ENCODE data around the gene ABI3BP.

ABI3BP gene

GRCh38 chr3:100966049-100966491 is 27.2 kb downstream of the ABI3BP start:
- no peaks in the 10 kb centered on the region for H3K36me3 ChIP-seq
- no peak overlapping the region for H3K27ac ChIP-seq
- DNase-seq = no peak
- no peak overlapping the region for H3K4me3 ChIP-seq
- no peaks in the 10 kb centered on the region for H3K27me3 ChIP-seq
- no peak for TF ChIP-seq CTCF (IDR thresholded peaks at IDR 0.05)
- intact Hi-C loops (cut with DNase I; ENCODE audit: low total_unique reads) = no loop called here
- peaks cover 0 to 2% (median 0%) of the 10 kb centered on the region in 3 donors for H3K9me3 ChIP-seq
- H3K4me1 ChIP-seq = peaks cover 0 to 7% (median 0%) of the 10 kb centered on the region in 4 donors

GRCh38 chr3:100963041-100963440 is 30.2 kb downstream of the ABI3BP start:
- intact Hi-C loops (cut with DNase I; ENCODE audit: low total_unique reads) = no loop called here
- Histone ChIP-seq H3K27me3 (no peaks in the 10 kb centered on the region), H3K27ac (no peak overlapping the region), H3K4me1 (no peaks in the 10 kb centered on the region), H3K36me3 (peaks cover 0 to 5% (median 0%) of the 10 kb centered on the region in 3 donors), H3K9me3 (peaks cover 0 to 15% (median 13%) of the 10 kb centered on the region in 3 donors), H3K4me3 (no peak overlapping the region)
- no peak for DNase-seq
- no peak for TF ChIP-seq CTCF (IDR thresholded peaks at IDR 0.05)

GRCh38 chr3:100957261-100957986 is 35.8 kb downstream of the ABI3BP start:
- peaks cover 0 to 32% (median 5%) of the 10 kb centered on the region in 4 donors for H3K4me1 ChIP-seq
- TF ChIP-seq CTCF (IDR thresholded peaks at IDR 0.05) = no peak
- H3K27ac ChIP-seq = peak overlapping the region; percentile 61 to 68
- no peaks in the 10 kb centered on the region for H3K27me3 ChIP-seq
- peaks cover 0 to 15% (median 13%) of the 10 kb centered on the region in 3 donors for H3K9me3 ChIP-seq
- H3K36me3 ChIP-seq = peaks cover 0 to 5% (median 0%) of the 10 kb centered on the region in 3 donors
- intact Hi-C loops (cut with DNase I; ENCODE audit: low total_unique reads) = no loop called here
- H3K4me3 ChIP-seq = no peak overlapping the region
- DNase-seq = no peak

GRCh38 chr3:100956276-100956675 is 36.9 kb downstream of the ABI3BP start:
- Histone ChIP-seq H3K27ac (peak overlapping the region; percentile 61 to 68), H3K36me3 (peaks cover 0 to 5% (median 0%) of the 10 kb centered on the region in 3 donors), H3K4me3 (no peak overlapping the region), H3K27me3 (no peaks in the 10 kb centered on the region), H3K4me1 (peaks cover 0 to 32% (median 5%) of the 10 kb centered on the region in 4 donors), H3K9me3 (peaks cover 0 to 14% (median 13%) of the 10 kb centered on the region in 3 donors)
- DNase-seq = no peak
- intact Hi-C loops (cut with DNase I; ENCODE audit: low total_unique reads) = no loop called here
- TF ChIP-seq CTCF (IDR thresholded peaks at IDR 0.05) = no peak

- Histone ChIP-seq H3K27me3 (no peaks in the 10 kb centered on the region), H3K27ac (peak overlapping the region; percentile 68 to 70), H3K4me1 (peaks cover 0 to 32% (median 5%) of the 10 kb centered on the region in 4 donors), H3K9me3 (peaks cover 0 to 6% (median 5%) of the 10 kb centered on the region in 3 donors), H3K4me3 (peak overlapping the region in 1 of 2 donors; percentile 18), H3K36me3 (peaks cover 0 to under 1% (median 0%) of the 10 kb centered on the region in 3 donors)
- DNase-seq = peak; percentile 84 to 86
- intact Hi-C loops (cut with DNase I; ENCODE audit: low total_unique reads) = no loop called here
- no peak for TF ChIP-seq CTCF (IDR thresholded peaks at IDR 0.05)
These were observed 38.2 kb downstream of the ABI3BP start for GRCh38 chr3:100954990-100955389.
